ENCODE data around the gene TRABD2B.

DNA sequence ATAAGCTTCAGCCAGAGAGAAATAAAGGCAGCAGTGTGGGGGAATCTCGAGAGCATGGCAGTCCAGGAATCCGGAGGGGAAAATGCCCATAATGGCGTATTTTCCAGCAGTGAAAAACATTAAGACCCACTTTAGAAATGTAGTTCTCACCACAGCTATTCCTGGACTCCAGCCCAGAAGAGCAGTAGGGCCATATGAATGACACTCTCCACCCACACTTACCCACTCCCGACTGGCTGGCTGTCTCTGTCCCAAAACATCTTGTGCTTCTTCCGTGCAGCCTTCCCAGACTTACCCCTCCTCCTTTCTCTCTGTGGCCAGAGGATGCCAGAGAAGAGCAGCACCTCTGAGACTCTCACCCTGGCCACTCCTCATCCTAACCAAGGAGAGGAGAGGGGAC is 56.4 kb downstream of the TRABD2B start:
- TF ChIP-seq CTCF (IDR thresholded peaks at IDR 0.05; ENCODE audit: low read depth, low read length, poor library complexity, severe bottlenecking) (no peak), EZH2phosphoT487 (IDR thresholded peaks at IDR 0.05; ENCODE audit: borderline replicate concordance, low read length) (no peak)
